Measurements from ENCODE around the gene SNAI3.

SNAI3 gene

DNA sequence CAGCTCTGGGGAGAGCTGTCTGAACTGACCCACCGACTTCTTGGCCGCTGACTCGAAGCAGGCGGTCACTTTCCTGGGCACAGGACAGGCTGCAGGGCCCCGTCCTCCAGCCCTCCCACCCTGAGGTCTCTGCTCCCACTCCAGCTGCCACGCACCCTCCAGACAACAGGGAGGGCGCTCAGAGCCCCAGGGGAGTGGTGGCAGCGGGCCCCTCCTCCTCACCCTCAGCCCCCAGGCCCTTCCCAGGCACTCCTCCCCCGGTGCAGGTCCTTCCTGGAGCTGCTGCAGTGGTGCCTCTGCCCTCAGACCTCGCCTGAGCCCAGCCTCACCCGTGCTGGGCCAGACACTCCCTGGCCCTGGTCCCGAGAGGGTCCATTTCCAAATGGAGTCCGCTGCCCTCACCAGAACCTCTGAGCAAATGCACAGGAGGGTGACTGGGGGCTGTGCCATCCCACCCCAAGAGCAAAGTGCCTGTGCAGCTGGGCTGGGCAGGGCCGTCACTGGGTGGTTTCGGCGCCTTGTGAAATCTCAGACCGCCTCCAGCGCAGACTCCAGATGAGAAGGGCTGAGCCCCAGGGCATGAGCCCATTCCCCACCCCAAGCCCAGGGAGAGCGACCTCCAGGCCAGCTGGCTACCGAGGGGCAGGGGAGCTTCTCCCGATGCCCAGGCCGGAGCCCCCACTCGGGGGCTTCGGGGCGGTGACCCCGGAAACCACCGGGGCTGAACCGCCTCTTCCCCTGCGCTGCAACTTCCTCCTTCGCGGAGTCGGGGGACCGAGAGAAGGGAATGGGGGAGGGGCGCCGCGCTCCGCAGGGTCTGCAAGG, 36.2 kb downstream of the SNAI3 start (continued):
- TF ChIP-seq ZNF214 (tag by site-specific recombination; IDR thresholded peaks at IDR 0.05; ENCODE audit: borderline replicate concordance), result no peak
- no peak for TF ChIP-seq ZNF112 (tag by site-specific recombination; IDR thresholded peaks at IDR 0.05)
- TF ChIP-seq ZEB2 (tag by site-specific recombination; IDR thresholded peaks at IDR 0.05), result no peak
- TF ChIP-seq ZNF175 (tag by site-specific recombination; IDR thresholded peaks at IDR 0.05), result no peak

GRCh38 chr16:88649195-88649923, 36.9 kb downstream of the SNAI3 start:
- Histone ChIP-seq H3K27ac (ENCODE audit: extremely low read depth, low read depth, low read length) (peak overlapping the region; percentile 73; the same call in 1 of the 2 replicates), H3K4me3 (ENCODE audit: low read depth, low read length) (no peak overlapping the region), H3K4me1 (ENCODE audit: control insufficient read depth, insufficient read depth, low read length) (peaks cover 7% of the 10 kb centered on the region; the same call in 1 of the 2 replicates), H3K36me3 (ENCODE audit: control insufficient read depth in 2 of 2, insufficient read depth in 1 of 2, low read length in 2 of 2) (peaks cover 0 to 17% of the 10 kb centered on the region in 2 experiments; a peak in 2 of 3 replicates), H3K9me3 (ENCODE audit: control insufficient read depth, insufficient read depth, low read depth, low read length) (no peaks in the 10 kb centered on the region)
- ChIA-PET CTCF (interaction anchor here (0.9 to 1.0 kb wide), 2 partner anchors 12 kb away, joined by 4 to 5 read pairs; no protein-coding TSS in a partner anchor), POLR2A (interaction anchor here (1.1 to 1.7 kb wide), 2 partner anchors 11 to 14 kb away, joined by 4 to 5 read pairs; partner anchors contain the start of genes IL17C and MVD)
- TF ChIP-seq, protein P1, sequence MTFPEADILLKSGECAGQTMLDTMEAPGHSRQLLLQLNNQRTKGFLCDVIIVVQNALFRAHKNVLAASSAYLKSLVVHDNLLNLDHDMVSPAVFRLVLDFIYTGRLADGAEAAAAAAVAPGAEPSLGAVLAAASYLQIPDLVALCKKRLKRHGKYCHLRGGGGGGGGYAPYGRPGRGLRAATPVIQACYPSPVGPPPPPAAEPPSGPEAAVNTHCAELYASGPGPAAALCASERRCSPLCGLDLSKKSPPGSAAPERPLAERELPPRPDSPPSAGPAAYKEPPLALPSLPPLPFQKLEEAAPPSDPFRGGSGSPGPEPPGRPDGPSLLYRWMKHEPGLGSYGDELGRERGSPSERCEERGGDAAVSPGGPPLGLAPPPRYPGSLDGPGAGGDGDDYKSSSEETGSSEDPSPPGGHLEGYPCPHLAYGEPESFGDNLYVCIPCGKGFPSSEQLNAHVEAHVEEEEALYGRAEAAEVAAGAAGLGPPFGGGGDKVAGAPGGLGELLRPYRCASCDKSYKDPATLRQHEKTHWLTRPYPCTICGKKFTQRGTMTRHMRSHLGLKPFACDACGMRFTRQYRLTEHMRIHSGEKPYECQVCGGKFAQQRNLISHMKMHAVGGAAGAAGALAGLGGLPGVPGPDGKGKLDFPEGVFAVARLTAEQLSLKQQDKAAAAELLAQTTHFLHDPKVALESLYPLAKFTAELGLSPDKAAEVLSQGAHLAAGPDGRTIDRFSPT (tag by site-specific recombination; IDR thresholded peaks at IDR 0.05), result no peak
- TF ChIP-seq GLIS1 (tag by site-specific recombination; IDR thresholded peaks at IDR 0.05) (peak; percentile 86), ZIC2 (tag by site-specific recombination; IDR thresholded peaks at IDR 0.05) (peak; percentile 74), ZNF302 (tag by site-specific recombination; IDR thresholded peaks at IDR 0.05; ENCODE audit: low read depth) (no peak), ZNF623 (tag by site-specific recombination; IDR thresholded peaks at IDR 0.05) (peak; percentile 77)

DNA sequence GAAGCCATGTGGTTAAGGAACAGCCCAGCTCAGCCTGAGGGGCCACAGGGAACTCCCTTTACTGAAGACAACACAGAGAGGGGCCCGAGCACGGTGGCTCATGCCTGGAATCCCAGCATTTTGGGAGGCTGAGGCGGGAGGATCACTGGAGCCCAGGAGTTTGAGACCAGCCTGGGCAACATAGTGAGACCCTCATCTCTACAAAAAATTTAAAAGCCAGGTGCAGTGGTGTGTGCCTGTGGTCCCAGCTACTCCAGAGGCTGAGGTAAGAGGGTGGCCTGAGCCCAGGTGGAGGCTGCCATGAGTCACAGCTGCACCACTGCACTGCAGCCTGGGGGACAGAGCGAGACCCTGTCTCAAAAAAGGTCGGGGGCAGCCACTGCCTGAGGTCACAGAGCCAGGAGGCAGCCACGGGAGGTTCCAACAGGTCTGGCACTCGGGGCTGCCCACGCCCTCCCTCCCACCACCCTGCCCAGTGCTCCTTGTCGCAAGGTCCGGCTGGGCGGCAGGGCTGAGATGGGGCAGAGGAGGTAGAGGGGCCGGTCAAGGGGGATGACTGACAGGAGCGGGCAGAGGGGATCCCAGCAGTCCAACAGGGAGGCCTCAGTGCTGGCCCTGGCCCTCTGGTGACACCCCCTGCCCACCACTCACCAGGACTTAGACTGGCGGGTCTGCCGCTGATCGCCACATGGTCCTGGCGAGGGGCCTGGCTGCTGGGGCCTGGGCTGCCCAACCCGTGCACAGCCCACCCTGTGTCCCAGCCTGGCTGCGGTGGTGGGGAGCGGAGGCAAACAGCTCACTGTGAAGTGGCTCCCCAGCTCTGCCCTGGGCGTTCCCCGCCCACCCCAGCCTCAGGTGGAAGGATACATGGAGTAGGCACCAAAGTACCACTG, 38.9 kb downstream of the SNAI3 start:
- H3K36me3 ChIP-seq (ENCODE audit: control insufficient read depth in 2 of 2, insufficient read depth in 1 of 2, low read length in 2 of 2), result peaks cover 0 to 27% of the 10 kb centered on the region in 2 experiments; a peak in 2 of 3 replicates
- no peaks in the 10 kb centered on the region for H3K9me3 ChIP-seq (ENCODE audit: control insufficient read depth, insufficient read depth, low read depth, low read length)
- H3K4me3 ChIP-seq (ENCODE audit: low read depth, low read length), result no peak overlapping the region
- ChIA-PET POLR2A (interaction anchor here (0.6 to 1.1 kb wide), 2 partner anchors 10 to 546 kb away, joined by 4 read pairs; no protein-coding TSS in a partner anchor), CTCF (interaction anchor here (0.7 kb wide), 1 partner anchor 90 kb away, joined by 3 read pairs; no protein-coding TSS in a partner anchor)
- peaks cover 7% of the 10 kb centered on the region; the same call in 1 of the 2 replicates for H3K4me1 ChIP-seq (ENCODE audit: control insufficient read depth, insufficient read depth, low read length)
- H3K27ac ChIP-seq (ENCODE audit: extremely low read depth, low read depth, low read length), result no peak overlapping the region
- TF ChIP-seq ZNF48 (tag by site-specific recombination; IDR thresholded peaks at IDR 0.05) (no peak), ZNF514 (tag by site-specific recombination; IDR thresholded peaks at IDR 0.05) (no peak), ZBTB1 (tag by site-specific recombination; IDR thresholded peaks at IDR 0.05) (no peak), ZNF280C (tag by site-specific recombination; IDR thresholded peaks at IDR 0.05) (no peak), SP7 (tag by site-specific recombination; IDR thresholded peaks at IDR 0.05) (no peak), ZNF639 (tag by site-specific recombination; IDR thresholded peaks at IDR 0.05) (no peak), ZNF548 (tag by site-specific recombination; IDR thresholded peaks at IDR 0.05) (no peak), ZNF623 (tag by site-specific recombination; IDR thresholded peaks at IDR 0.05) (no peak), REPIN1 (tag by site-specific recombination; IDR thresholded peaks at IDR 0.05; ENCODE audit: low read depth) (no peak), ZNF654 (tag by site-specific recombination; IDR thresholded peaks at IDR 0.05; ENCODE audit: low read depth) (no peak), ZNF791 (tag by site-specific recombination; IDR thresholded peaks at IDR 0.05) (no peak), ZNF580 (tag by site-specific recombination; IDR thresholded peaks at IDR 0.05) (no peak), MZF1 (tag by site-specific recombination; IDR thresholded peaks at IDR 0.05; ENCODE audit: borderline replicate concordance) (no peak)
- TF ChIP-seq, protein P2, sequence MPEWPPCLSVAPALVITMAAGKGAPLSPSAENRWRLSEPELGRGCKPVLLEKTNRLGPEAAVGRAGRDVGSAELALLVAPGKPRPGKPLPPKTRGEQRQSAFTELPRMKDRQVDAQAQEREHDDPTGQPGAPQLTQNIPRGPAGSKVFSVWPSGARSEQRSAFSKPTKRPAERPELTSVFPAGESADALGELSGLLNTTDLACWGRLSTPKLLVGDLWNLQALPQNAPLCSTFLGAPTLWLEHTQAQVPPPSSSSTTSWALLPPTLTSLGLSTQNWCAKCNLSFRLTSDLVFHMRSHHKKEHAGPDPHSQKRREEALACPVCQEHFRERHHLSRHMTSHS (tag by site-specific recombination; IDR thresholded peaks at IDR 0.05), result no peak
